Trophoblast cell (in vitro differentiated cells and primary cell): ENCODE results near the gene CDC42SE2.

Experiments used
- DNase-seq, 2 donors: peaks; one replicate each; pipeline ENCODE4 v3.0.0-alpha.2; 2016
- H2AFZ ChIP-seq: 2 replicates; pipeline ENCODE4 v1.6.1; 2013; ENCODE audit warnings: low read length, moderate library complexity, mild to moderate bottlenecking; ENCODE audit not compliant: insufficient read depth, poor library complexity
- H2AK5ac ChIP-seq: 2 replicates; pipeline ENCODE4 v1.6.1; 2013; ENCODE audit warnings: mild to moderate bottlenecking, low read length
- H2BK120ac ChIP-seq: 2 replicates; pipeline ENCODE4 v1.6.1; 2013; ENCODE audit warnings: low read length, mild to moderate bottlenecking, moderate library complexity; ENCODE audit not compliant: insufficient read depth, poor library complexity
- H2BK12ac ChIP-seq: 2 replicates; pipeline ENCODE4 v1.6.1; 2013; ENCODE audit warnings: mild to moderate bottlenecking, low read length, moderate library complexity
- H2BK5ac ChIP-seq: 2 replicates; pipeline ENCODE4 v1.6.1; 2013; ENCODE audit warnings: low read length, low read depth, moderate library complexity, mild to moderate bottlenecking; ENCODE audit not compliant: poor library complexity
- H3K14ac ChIP-seq: 2 replicates; pipeline ENCODE4 v1.6.1; 2013; ENCODE audit warnings: mild to moderate bottlenecking, low read length
- H3K18ac ChIP-seq: 2 replicates; pipeline ENCODE4 v1.6.1; 2013; ENCODE audit warnings: mild to moderate bottlenecking, low read length
- H3K23ac ChIP-seq: 2 replicates; pipeline ENCODE4 v1.6.1; 2013; ENCODE audit warnings: low read length
- H3K27ac ChIP-seq: 2 replicates; pipeline ENCODE4 v1.5.1; 2013; ENCODE audit warnings: low read depth, mild to moderate bottlenecking, inconsistent platforms, low read length, moderate library complexity
- H3K27me3 ChIP-seq: 2 replicates; pipeline ENCODE4 v1.6.1; 2013; ENCODE audit warnings: inconsistent platforms, mild to moderate bottlenecking, low read length, moderate library complexity; ENCODE audit not compliant: insufficient read depth
- H3K36me3 ChIP-seq, 2 experiments: 1 replicate in 1 of 2; 2 replicates in 1 of 2; pipeline ENCODE4 v1.6.1; 2013; ENCODE audit warnings: low read length in 2 of 2, mild to moderate bottlenecking in 2 of 2, moderate library complexity in 1 of 2; ENCODE audit not compliant: insufficient read depth in 2 of 2, control insufficient read depth in 1 of 2
- H3K4ac ChIP-seq: 2 replicates; pipeline ENCODE4 v1.6.1; 2013; ENCODE audit warnings: low read depth, mild to moderate bottlenecking, low read length, moderate library complexity
- H3K4me1 ChIP-seq, 2 experiments: 1 replicate in 1 of 2; 2 replicates in 1 of 2; pipeline ENCODE4 v1.6.1; 2013; ENCODE audit warnings: low read length in 2 of 2, mild to moderate bottlenecking in 2 of 2, moderate library complexity in 1 of 2; ENCODE audit not compliant: insufficient read depth in 2 of 2, control insufficient read depth in 1 of 2
- H3K4me2 ChIP-seq: 2 replicates; pipeline ENCODE4 v1.6.1; 2013; ENCODE audit warnings: inconsistent platforms, mild to moderate bottlenecking, low read length, moderate library complexity
- H3K4me3 ChIP-seq: 2 replicates; pipeline ENCODE4 v1.5.1; 2013; ENCODE audit warnings: mild to moderate bottlenecking, low read depth, low read length, inconsistent platforms
- H3K79me1 ChIP-seq: one replicate; pipeline ENCODE4 v1.6.1; 2013; ENCODE audit warnings: low read length
- H3K79me2 ChIP-seq: 2 replicates; pipeline ENCODE4 v1.6.1; 2013; ENCODE audit warnings: low read length, mild to moderate bottlenecking; ENCODE audit not compliant: control insufficient read depth, insufficient read depth, poor library complexity
- H3K9ac ChIP-seq: 2 replicates; pipeline ENCODE4 v1.6.1; 2013; ENCODE audit warnings: mild to moderate bottlenecking, low read length
- H3K9me3 ChIP-seq: 2 replicates; pipeline ENCODE4 v1.6.1; 2013; ENCODE audit warnings: low read depth, mild to moderate bottlenecking, control low read depth, inconsistent platforms, low read length; ENCODE audit not compliant: insufficient read depth
- H4K12ac ChIP-seq: 2 replicates; pipeline ENCODE4 v1.6.1; 2013; ENCODE audit warnings: low read depth, mild to moderate bottlenecking, low read length, moderate library complexity
- H4K8ac ChIP-seq: 2 replicates; pipeline ENCODE4 v1.6.1; 2013; ENCODE audit warnings: low read depth, mild to moderate bottlenecking, low read length, moderate library complexity
- H4K91ac ChIP-seq: one replicate; pipeline ENCODE4 v1.6.1; 2013; ENCODE audit warnings: low read depth, mild to moderate bottlenecking, low read length, moderate library complexity
- whole genome bisulfite sequencing: extraction: QIAGEN DNeasy Blood & Tissue Kit; methylation state at CpG from one replicate; pipeline ENCODE4 v1.1.7; 2013; ENCODE audit warnings: missing lambda C conversion rate; ENCODE audit not compliant: insufficient read length, insufficient coverage; ENCODE audit errors: extremely low coverage; 5-methylcytosine and 5-hydroxymethylcytosine counted together

The CDC42SE2 gene

DNA sequence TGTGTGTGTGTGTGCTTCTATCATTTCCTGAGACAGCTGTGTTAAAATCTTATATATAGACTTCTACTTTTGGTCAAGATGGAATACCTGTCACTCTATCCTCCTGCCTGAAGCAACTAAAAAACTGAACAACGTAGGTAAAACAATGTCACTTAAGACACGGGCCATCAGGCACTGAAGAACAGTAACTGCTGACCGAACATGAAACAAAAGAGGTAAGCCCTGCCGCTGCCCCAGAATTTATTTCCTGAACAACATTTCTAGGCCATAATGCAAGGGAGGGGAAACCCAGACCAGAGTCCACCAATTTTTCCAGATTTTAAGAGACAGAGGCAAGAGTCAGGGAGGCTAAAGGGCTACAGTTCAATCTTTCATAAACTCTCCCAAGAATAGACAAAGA, 156.0 kb downstream of the CDC42SE2 start:
- no peak overlapping the region for H3K14ac ChIP-seq
- H3K36me3 ChIP-seq: peaks cover 2 to 4% of the 10 kb centered on the region in 2 experiments
- H2AK5ac ChIP-seq: no peak overlapping the region
- no peak overlapping the region for H3K23ac ChIP-seq
- H3K79me2 ChIP-seq: no peaks in the 10 kb centered on the region
- H2BK120ac ChIP-seq: no peak overlapping the region
- no peak for DNase-seq
- no peak overlapping the region for H4K12ac ChIP-seq
- no peak overlapping the region for H2BK12ac ChIP-seq
- H2AFZ ChIP-seq: no peak overlapping the region
- no peak overlapping the region for H2BK5ac ChIP-seq
- no peaks in the 10 kb centered on the region for H3K27me3 ChIP-seq
- H3K4me1 ChIP-seq: no peaks in the 10 kb centered on the region
- no peaks in the 10 kb centered on the region for H3K79me1 ChIP-seq
- H3K4me3 ChIP-seq: no peak overlapping the region
- no peak overlapping the region for H3K9ac ChIP-seq
- H4K8ac ChIP-seq: no peak overlapping the region
- no peak overlapping the region for H4K91ac ChIP-seq
- no peaks in the 10 kb centered on the region for H3K9me3 ChIP-seq
- no peak overlapping the region for H3K27ac ChIP-seq
- no peak overlapping the region for H3K18ac ChIP-seq
- no peak overlapping the region for H3K4ac ChIP-seq
- WGBS: no CpG with 5 or more reads among the region's 4 CpGs
- H3K4me2 ChIP-seq: no peak overlapping the region

GRCh38 chr5:131423056-131423455, 159.2 kb downstream of the CDC42SE2 start:
- H2AFZ ChIP-seq: no peak overlapping the region
- H3K9me3 ChIP-seq: peaks cover 3% of the 10 kb centered on the region
- peaks cover 2 to 4% of the 10 kb centered on the region in 2 experiments for H3K36me3 ChIP-seq
- H4K8ac ChIP-seq: no peak overlapping the region
- no peak overlapping the region for H3K27ac ChIP-seq
- H2BK12ac ChIP-seq: no peak overlapping the region
- no peak overlapping the region for H3K23ac ChIP-seq
- H3K27me3 ChIP-seq: no peaks in the 10 kb centered on the region
- no peaks in the 10 kb centered on the region for H3K79me1 ChIP-seq
- H2BK120ac ChIP-seq: no peak overlapping the region
- no CpG with 5 or more reads among the region's 2 CpGs for WGBS
- no peak overlapping the region for H3K4me3 ChIP-seq
- H3K4me2 ChIP-seq: no peak overlapping the region
- H4K12ac ChIP-seq: no peak overlapping the region
- H3K9ac ChIP-seq: no peak overlapping the region
- DNase-seq: peak in 1 of 2 donors; percentile 53
- H3K14ac ChIP-seq: no peak overlapping the region
- H2AK5ac ChIP-seq: no peak overlapping the region
- H3K18ac ChIP-seq: no peak overlapping the region
- H4K91ac ChIP-seq: no peak overlapping the region
- no peaks in the 10 kb centered on the region for H3K79me2 ChIP-seq
- no peak overlapping the region for H2BK5ac ChIP-seq
- H3K4ac ChIP-seq: no peak overlapping the region
- no peaks in the 10 kb centered on the region for H3K4me1 ChIP-seq

- H3K14ac ChIP-seq: no peak overlapping the region
- no peak overlapping the region for H3K4me2 ChIP-seq
- no peak overlapping the region for H2BK5ac ChIP-seq
- DNase-seq: no peak
- H4K8ac ChIP-seq: no peak overlapping the region
- H3K4me1 ChIP-seq: no peaks in the 10 kb centered on the region
- no peak overlapping the region for H3K9ac ChIP-seq
- no peak overlapping the region for H2BK12ac ChIP-seq
- H2BK120ac ChIP-seq: no peak overlapping the region
- H3K4ac ChIP-seq: no peak overlapping the region
- no peaks in the 10 kb centered on the region for H3K27me3 ChIP-seq
- H3K18ac ChIP-seq: no peak overlapping the region
- H3K79me1 ChIP-seq: no peaks in the 10 kb centered on the region
- H4K91ac ChIP-seq: no peak overlapping the region
- no CpG with 5 or more reads among the region's 1 CpG for WGBS
- peaks cover 4% of the 10 kb centered on the region in 2 experiments for H3K36me3 ChIP-seq
- H3K4me3 ChIP-seq: no peak overlapping the region
- no peaks in the 10 kb centered on the region for H3K79me2 ChIP-seq
- H2AFZ ChIP-seq: no peak overlapping the region
- no peak overlapping the region for H2AK5ac ChIP-seq
- H3K23ac ChIP-seq: no peak overlapping the region
- H4K12ac ChIP-seq: no peak overlapping the region
- H3K27ac ChIP-seq: no peak overlapping the region
- H3K9me3 ChIP-seq: peaks cover 3% of the 10 kb centered on the region
Observed at GRCh38 chr5:131426011-131426410, 162.2 kb downstream of the CDC42SE2 start.

- Histone ChIP-seq H3K79me1 (no peaks in the 10 kb centered on the region), H2AFZ (no peak overlapping the region), H2BK120ac (no peak overlapping the region), H3K9me3 (peaks cover 3% of the 10 kb centered on the region), H3K4me3 (no peak overlapping the region), H2BK12ac (no peak overlapping the region), H4K91ac (no peak overlapping the region), H3K14ac (no peak overlapping the region), H3K23ac (no peak overlapping the region), H2BK5ac (no peak overlapping the region), H4K12ac (no peak overlapping the region), H3K4ac (no peak overlapping the region), H3K4me2 (no peak overlapping the region), H3K18ac (no peak overlapping the region), H3K4me1 (no peaks in the 10 kb centered on the region), H3K79me2 (no peaks in the 10 kb centered on the region), H2AK5ac (no peak overlapping the region), H3K36me3 (peaks cover 9% of the 10 kb centered on the region in 2 experiments), H3K27ac (no peak overlapping the region), H3K9ac (no peak overlapping the region), H4K8ac (no peak overlapping the region), H3K27me3 (no peaks in the 10 kb centered on the region)
- no CpG with 5 or more reads among the region's 1 CpG for WGBS
- DNase-seq: no peak
Observed at GRCh38 chr5:131430794-131431193, 166.9 kb downstream of the CDC42SE2 start.
